Stimulated activated CD4-positive, alpha-beta T cell treated with anti-CD3 and anti-CD28 coated beads, TNF-alpha, amount 100 ng/mL, for 48 hours (primary cell): Measurements from ENCODE around the gene MFNG.

Experiments used
- DNase-seq, 3 donors: peaks; one replicate each; pipeline ENCODE4 v3.0.0-alpha.2; 2020; ENCODE audit warnings: low read depth in 3 of 3

Gene MFNG

GRCh38 chr22:37493979-37494378, 7.8 kb upstream of the MFNG start:
- DNase-seq, result no peak

DNA sequence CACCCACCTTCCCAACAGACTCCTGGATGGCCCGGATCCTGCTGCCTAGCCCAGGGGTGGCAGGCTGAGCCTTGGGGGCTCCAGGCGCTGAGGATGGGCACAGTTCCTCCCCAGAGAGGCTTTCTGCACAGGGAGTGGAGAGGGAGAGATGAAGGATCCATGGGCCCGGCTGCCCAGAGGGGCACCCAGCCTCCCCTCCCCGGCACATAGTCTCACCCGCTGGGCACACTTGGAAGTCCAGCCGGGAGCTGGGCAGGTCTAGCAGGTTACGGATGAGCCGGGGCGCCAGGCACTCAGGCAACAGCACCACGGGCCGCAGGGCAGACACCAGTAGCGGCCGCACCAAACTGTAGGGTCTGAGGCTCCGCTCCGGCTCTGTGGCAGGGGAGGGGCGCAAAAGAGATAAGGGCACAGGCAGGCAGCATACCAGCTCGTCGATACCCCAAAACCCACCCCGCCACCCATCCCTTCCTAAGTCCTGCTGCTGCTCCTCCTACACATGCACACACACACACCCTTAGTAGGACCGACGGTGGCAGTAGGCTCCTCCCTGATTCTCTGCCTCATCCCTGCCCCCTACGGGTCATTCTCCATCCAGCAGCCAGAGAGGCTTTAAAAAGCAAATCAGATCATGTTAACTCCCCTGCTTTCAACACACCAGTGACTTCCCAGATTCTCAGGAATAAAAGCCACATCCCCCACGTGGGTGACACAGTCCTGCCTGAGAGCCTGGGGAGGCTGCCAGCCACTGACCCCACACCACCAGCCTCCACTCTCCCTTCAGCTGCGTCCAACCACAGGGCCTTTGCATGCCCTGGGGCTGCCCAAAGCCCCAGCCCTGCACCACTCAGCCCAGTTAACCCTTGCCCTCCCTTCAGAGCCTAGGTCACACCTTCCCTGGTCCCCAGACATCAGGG, 6.5 kb upstream of the MFNG start:
- peak in 2 of 3 donors; percentile 26 to 59 for DNase-seq

DNA sequence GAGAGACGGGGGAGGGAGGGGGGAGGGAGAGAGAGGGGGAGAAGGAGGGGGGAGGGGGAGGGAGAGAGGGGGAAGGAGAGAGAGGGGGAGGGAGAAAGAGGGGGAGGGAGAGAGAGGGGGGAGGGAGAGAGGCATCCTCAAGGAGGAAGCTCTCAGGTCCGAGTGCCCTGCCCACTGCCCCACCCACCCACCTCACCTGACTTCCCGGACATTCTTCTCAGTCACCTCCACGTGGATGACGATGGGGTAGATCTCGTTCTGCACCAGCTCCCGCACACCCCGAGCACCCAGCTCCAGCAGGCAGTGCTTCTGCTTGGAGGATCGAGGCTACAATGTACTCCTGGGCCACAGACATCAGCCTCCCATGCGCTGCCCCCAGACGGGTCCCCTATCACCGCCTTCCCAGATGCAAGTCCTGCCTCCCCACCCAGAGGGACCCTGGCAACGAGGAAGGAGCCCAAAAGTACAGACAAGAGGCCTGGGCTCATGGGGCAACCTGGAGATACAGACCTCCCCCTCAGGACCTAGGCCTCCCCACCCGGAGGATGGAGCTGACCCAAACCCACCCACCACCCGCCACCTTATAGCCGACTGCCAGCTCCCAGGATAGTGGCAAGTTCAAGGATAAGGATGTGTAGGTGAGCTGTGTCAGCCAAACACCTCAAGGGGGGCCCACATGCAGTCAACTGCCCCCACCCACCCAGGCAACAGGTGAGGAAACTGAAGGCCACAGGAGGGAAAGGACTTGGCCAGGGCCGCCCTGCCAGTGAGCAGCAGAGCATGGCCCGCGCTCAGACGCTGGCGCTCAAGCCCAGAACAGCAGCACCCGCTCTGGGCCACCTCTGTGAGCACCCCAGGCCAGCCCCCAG, 5.6 kb upstream of the MFNG start:
- DNase-seq, result no peak

DNA sequence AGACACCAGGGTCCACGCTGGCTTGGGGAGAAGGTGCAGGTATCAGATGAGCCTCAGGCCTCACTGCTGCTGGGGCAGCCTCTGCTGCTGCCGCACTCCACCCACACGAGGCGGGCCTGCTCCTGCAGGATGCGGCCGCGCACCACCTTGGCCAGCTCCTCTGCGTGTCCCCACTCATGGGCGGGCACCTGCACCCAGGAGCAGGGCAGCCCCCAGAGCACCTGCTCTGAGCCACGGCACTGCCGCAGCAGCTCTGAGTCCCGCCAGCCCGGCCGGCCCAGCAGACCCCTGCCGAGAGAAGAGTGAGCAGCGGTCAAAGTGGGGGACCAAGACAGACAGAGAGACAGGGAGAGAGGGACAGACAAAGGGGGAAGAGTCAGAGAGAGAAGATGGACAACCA, 4.9 kb upstream of the MFNG start:
- no peak for DNase-seq

- no peak for DNase-seq
Measured at GRCh38 chr22:37489983-37490382, 3.8 kb upstream of the MFNG start.

GRCh38 chr22:37488337-37489135, 2.4 kb upstream of the MFNG start:
- DNase-seq, result no peak

GRCh38 chr22:37487571-37487970, 1.4 kb upstream of the MFNG start:
- no peak for DNase-seq

- DNase-seq, result no peak
Measured at GRCh38 chr22:37487129-37487528, 945 bp upstream of the MFNG start.

DNA sequence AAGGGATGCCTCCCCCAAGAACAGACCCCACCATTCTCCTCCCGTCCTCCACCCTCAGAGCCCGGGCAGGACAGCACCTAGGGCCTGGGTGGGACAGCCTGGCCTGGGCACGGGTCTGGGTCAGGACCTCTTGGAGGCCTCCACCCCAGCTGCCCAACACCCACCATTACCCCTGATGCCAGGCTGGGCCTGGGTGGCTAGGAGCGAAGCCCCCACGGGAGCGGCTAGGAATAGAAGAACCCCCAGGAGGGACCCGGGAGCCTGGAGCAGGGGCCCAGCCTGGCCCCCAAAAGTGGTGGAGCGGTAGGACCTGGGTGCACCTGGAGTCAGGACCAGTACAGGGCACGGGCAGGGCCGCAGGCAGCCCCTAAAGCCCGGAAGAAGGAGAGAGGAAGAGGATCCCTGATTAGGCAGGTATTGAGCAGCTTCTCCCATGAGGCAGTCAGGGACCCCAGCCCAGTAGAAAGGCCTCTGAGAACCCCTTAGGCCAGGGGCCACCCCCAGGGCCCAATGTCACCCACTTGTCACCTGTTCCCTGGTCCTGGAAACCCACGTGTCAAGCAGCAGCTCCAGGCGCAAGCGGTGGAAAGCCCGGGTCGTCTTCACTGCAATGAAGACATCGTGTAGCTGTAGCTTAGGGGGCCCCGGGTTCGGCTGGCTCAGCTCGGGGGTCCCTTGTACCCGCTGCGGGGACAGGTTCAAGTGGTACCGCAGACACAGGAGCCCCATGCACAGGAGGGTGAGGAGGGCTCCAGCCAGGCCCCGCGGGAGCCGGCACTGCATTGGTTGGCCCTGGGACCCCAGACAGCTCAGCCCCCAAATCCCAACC, 575 bp downstream of the MFNG start:
- no peak for DNase-seq

- DNase-seq, result peak; percentile 62 to 73 (median 68)
Measured at GRCh38 chr22:37484480-37485394, 1.4 kb downstream of the MFNG start.

DNA sequence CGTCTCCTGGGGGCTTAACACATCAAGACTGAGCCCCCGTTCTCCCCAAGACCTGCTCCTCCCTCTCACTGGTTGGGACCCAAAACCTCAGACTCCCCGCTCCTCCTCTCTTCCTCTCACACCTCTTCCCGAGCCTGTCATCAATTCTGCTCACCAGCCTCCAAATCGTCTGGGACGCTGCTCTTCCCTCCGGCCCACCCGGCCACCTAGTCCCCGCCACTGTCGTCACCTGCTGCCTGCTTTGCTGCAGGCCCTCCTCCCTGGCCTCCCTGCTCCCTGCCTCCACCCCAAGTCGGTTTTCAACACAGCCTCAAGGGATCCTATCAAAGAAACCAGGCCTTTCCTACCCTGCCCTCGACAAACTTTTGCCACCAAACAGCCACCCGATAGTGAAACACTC, 3.1 kb downstream of the MFNG start:
- no peak for DNase-seq

GRCh38 chr22:37482244-37482643, 3.9 kb downstream of the MFNG start:
- no peak for DNase-seq

GRCh38 chr22:37481347-37481907, 4.8 kb downstream of the MFNG start:
- no peak for DNase-seq

- no peak for DNase-seq
Measured at GRCh38 chr22:37480387-37481346, 5.5 kb downstream of the MFNG start.

DNA sequence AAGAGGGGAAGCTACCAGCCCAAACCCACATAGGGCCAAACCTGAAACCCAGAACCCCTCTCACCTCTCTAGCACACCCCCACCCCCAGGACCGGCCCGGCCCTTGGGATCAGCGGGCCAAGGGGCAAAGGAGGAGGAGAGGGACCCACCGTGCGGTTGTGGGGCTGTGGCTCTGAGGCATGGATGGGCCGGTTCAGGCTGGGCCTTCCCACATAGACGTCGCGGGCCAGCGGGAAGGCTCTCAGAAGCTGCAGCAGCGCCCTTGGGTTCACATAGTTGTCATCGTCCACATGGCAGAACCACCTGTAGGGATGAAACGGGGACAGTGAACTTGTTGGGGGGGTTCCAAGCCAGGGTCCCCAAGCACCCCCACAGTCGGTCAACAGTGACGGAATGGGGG, 7.0 kb downstream of the MFNG start:
- DNase-seq, result no peak

DNA sequence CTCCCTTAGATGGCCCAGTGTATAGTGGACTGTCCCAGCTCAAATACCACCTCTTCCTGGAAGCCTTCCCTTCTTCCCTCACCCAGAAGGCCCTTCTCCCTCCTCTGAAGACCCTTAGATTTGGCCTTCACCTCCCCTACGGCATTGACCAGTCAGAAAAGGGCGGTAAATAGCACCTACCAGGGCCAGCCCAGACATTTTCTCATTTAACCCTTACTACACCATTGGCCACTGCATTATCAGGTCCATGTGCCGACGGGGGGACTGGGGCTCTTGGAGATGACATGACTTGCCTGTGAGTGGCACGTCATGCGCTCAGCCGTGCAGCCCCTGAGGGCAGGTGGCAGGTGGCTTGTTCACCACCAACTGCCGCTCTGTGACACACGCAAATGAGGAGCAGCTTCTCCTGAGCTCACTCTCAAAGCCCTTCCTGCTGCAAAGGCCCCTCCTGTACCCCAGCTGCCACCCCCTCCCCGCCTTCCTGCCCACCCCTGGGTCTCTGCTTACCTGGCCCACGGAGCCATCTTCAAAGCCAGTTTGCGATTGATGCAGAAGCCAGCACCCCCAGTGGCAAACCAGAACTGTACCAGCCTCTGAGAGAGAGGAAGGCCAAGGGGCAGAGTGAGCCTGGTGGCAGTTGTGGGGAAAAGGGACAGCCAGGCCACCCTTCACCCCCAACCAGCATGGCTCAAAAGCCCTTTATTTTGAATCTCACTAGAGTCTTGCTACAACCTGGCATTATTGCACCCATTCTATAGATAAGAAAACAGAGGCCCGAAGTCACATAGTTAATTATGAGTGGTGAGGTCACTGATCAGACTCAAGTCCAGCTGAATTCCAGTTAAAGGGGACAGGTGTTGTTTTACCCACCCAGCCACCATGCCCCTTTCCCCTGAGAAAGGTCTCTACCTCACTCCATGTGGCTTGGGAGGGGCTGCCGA, 9.5 kb downstream of the MFNG start:
- DNase-seq, result no peak

- no peak for DNase-seq
Measured at GRCh38 chr22:37474447-37475090, 11.6 kb downstream of the MFNG start.
